NCI-H446 treated with DMSO at 0.1 percent for 48 hours (cell line): ENCODE results near the gene ADAMTS14.
"Not testable (repeated sequence)": the region's sequence is repeated elsewhere in the genome, so short reads cannot be mapped to it uniquely, and the experiment has no call there.

Source experiments
- DNase-seq: peaks from one replicate; lab custom pipeline; 2025; lab: John Stamatoyannopoulos, UW

Gene ADAMTS14

DNA sequence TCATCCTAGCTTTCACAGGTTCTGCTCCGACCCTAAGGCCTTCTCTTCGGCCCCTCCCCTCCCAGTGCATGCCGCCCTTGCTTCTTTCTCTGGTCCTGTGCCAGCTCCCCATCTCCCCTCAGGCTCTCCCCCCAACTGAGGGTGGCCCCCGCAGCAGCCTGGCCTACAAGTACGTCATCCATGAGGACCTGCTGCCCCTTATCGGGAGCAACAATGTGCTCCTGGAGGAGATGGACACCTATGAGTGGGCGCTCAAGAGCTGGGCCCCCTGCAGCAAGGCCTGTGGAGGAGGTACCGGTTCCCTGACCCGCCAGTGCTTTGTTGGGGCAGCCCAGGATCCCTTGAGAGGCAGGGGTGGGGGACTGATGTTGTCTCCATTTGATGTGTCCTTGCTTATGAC lies 79.0 kb downstream of the ADAMTS14 start:
- DNase-seq = no peak

GRCh38 chr10:70751991-70752390 lies 79.7 kb downstream of the ADAMTS14 start:
- DNase-seq = no peak

DNA sequence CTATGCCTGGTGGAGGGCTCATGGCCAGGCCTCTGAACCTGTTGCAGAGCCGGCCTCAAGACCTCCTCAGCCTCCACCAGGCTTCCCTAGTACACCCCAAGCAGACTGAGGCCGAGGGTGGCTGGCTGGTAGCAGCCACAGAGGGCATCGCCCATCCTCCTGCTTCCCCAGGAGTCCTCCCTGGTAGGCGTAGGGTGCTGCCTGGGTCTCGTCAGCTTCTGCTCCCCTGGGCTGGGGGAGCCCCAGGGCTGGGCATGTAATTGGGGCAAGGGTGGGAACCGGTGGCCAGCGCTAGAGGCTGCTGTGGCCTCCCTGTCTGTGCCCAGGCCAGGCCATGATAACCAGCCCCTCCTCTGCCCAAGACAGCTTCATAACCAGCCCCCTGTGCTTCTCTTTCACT lies 80.3 kb downstream of the ADAMTS14 start:
- no peak for DNase-seq

DNA sequence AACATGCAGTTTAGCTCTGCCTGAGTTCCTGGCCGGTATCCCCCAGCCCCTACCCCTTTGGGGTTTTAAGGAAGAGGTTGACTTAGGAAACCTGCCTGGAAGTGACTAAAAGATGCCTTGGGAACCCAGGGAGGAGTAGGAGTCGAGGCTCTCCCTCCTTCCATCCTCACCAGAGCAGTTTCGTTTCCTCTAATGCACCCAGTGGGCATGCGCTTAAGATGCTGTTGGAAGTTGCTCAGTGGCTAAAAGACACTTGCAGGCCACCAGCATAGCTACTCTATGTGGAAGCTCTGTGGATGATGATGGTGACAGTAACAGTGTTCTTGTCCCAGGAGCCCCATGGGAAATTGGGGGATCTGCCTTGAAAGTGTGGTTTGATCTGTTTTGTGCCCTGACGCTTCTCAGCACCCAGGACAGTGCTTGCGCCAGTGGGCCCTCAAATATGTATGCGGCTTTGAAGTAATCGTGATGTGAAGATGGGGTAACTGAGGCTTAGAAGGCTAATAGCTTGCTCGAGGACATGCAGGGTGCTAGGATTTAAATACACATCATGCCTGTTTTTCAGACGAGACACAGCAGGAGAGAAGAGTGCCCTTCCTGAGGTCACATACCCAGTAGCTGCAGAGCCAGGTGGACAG lies 80.8 kb downstream of the ADAMTS14 start:
- no peak for DNase-seq

- DNase-seq = no peak
Observed at GRCh38 chr10:70753841-70754621, 81.7 kb downstream of the ADAMTS14 start.

- no peak for DNase-seq
Observed at GRCh38 chr10:70756700-70757360, 84.5 kb downstream of the ADAMTS14 start.

GRCh38 chr10:70757856-70758255 lies 85.5 kb downstream of the ADAMTS14 start:
- no peak for DNase-seq

- peak; percentile 16 for DNase-seq
Observed at GRCh38 chr10:70758757-70759514, 86.6 kb downstream of the ADAMTS14 start.

DNA sequence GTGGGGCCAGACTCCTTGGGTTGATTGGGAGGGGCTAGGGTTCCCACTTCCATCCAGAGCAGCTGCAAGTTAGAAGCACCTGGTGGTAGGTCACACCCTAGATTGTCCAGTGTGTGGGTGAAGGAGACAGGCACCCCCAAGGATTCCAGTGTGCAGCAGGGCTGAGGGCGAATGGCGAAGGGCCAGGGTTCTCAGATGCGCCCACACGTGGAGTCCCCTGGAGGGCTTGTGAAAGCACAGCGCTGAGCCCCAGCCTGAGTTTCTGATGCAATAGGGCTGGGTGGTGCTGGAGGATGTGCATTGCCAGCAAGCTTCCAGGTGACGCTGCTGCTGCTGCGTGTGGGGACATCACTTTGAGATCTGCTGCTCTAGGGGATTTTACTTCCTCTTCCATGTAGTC lies 87.5 kb downstream of the ADAMTS14 start:
- DNase-seq = no peak

- no peak for DNase-seq
Observed at GRCh38 chr10:70760271-70760787, 88.0 kb downstream of the ADAMTS14 start.

- DNase-seq = no peak
Observed at GRCh38 chr10:70761031-70761601, 88.8 kb downstream of the ADAMTS14 start.

GRCh38 chr10:70761727-70762350 lies 89.5 kb downstream of the ADAMTS14 start:
- DNase-seq = no peak

DNA sequence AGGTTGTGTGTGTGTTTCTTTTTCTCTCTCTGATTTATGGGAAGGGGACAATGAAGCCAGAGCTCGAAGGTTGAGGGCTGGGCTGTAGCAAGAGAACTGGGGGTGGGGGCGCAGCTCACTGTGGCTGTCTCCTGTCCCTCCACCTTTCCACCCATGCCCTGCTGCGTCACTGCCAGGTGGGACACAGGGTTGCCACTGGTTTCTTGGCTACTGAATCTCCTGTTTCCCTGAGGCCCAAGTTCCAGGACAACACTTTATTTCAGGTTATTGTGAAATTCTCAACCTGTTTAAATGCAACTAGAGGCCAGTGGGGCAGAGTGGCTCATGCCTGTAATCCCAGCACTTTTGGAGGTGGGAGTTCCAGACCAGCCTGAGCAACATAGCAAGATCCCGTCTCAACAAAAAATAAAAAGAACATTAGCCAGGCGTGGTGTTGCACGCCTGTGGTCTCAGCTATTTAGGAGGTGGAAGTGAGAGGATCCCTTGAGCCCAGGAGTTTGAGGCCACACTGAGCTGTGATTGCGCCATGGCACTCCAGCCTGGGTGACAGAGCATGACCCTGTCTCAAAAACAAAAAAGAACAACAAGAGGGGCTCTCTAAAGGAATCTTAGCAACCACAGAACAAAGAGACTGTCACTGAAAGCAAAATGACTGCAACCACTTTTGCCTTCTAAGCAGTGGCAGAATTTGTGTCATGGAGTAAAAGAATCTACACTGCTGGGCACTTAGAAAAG lies 90.3 kb downstream of the ADAMTS14 start:
- no peak for DNase-seq

GRCh38 chr10:70763567-70763966 lies 91.3 kb downstream of the ADAMTS14 start:
- DNase-seq = no peak

- no peak for DNase-seq
Observed at GRCh38 chr10:70765794-70766594, 93.7 kb downstream of the ADAMTS14 start.

- DNase-seq = not testable (repeated sequence)
Observed at GRCh38 chr10:70768026-70768685, 95.8 kb downstream of the ADAMTS14 start.

DNA sequence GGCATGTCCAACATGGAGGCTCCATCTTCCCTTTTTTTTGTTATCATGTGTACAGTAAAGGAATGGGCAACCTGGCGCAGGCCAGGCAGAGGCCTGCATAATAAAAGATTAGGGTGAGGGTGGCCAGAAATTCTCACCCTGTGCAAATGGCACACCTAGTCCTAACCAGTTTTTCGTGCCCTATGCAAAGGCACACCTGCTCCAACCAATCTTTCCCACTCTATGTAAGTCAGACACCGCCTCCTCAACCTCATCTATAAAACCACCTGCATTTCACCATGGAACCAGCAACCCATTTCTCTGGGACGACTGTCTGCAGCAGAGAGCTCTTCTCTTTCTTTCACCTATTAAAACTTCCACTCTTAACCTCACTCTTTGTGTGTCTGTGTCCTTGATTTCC lies 96.8 kb downstream of the ADAMTS14 start:
- no peak for DNase-seq

GRCh38 chr10:70770001-70770400 lies 97.7 kb downstream of the ADAMTS14 start:
- no peak for DNase-seq

DNA sequence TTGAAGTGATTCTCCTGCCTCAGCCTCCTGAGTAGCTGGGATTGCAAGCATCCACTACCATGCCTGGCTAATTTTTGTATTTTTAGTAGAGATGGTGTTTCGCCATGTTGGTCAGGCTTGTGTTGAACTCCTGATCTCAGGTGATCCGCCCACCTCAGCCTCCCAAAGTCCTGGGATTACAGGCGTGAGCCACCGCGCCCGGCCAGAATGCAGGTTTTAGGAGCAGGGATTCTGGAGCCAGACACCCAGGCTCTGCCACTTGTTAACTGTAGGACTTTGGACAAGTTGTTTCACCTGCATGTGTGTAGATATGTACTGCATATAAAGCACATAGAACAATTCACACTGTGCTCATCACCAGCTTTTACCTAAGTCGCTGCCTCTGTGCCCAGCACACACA lies 98.2 kb downstream of the ADAMTS14 start:
- not testable (repeated sequence) for DNase-seq
